GM12801 (cell line): ENCODE measurements around the gene TTC39C.

Source experiments
- CTCF ChIP-seq: IDR thresholded peaks from one replicate; pipeline ENCODE4 v1.5.1; 2011; ENCODE audit warnings: control low read depth; ENCODE audit not compliant: insufficient read length; ENCODE audit errors: extremely low read depth

TTC39C gene

GRCh38 chr18:24138789-24139616 lies 124.4 kb downstream of the TTC39C start, which contains the start of gene CABYR:
Gene CABYR (plus strand): TSS chr18:24139062. CDS start chr18:24143115, 4,053 bp downstream.
- TF ChIP-seq CTCF = no peak

GRCh38 chr18:24140697-24141096 lies 126.1 kb downstream of the TTC39C start:
- no peak for TF ChIP-seq CTCF

- TF ChIP-seq CTCF = no peak
These were observed 127.8 kb downstream of the TTC39C start for GRCh38 chr18:24142376-24142775.

- TF ChIP-seq CTCF = no peak
These were observed 138.8 kb downstream of the TTC39C start for GRCh38 chr18:24153397-24153796.

- TF ChIP-seq CTCF = no peak
These were observed 143.3 kb downstream of the TTC39C start for GRCh38 chr18:24157855-24158254.

- TF ChIP-seq CTCF = no peak
These were observed 145.5 kb downstream of the TTC39C start for GRCh38 chr18:24160086-24160485.

- no peak for TF ChIP-seq CTCF
These were observed 146.8 kb downstream of the TTC39C start for GRCh38 chr18:24161304-24161703.
